ENCODE results near the gene CNTN3.

GRCh38 chr3:74584782-74585181, 29.7 kb downstream of the CNTN3 start:
- TF ChIP-seq PATZ1 (CRISPR knock-in tag; IDR thresholded peaks at IDR 0.05; ENCODE audit: borderline replicate concordance) (no peak), BACH2 (CRISPR knock-in tag; IDR thresholded peaks at IDR 0.05; ENCODE audit: borderline replicate concordance) (no peak), CREB5 (CRISPR knock-in tag; IDR thresholded peaks at IDR 0.05; ENCODE audit: low read depth) (no peak), ZFP3 (CRISPR knock-in tag; IDR thresholded peaks at IDR 0.05) (no peak), RARB (CRISPR knock-in tag; IDR thresholded peaks at IDR 0.05) (no peak), ESRRG (CRISPR knock-in tag; IDR thresholded peaks at IDR 0.05) (no peak), ARNTL (CRISPR knock-in tag; IDR thresholded peaks at IDR 0.05; ENCODE audit: borderline replicate concordance, low read depth) (no peak)

All from SK-N-SH treated with all-trans-retinoic acid at 6 μM for 48 hours (cell line).